Keratinocyte (primary cell): ENCODE results near the gene GPR107. TPM values are rescaled to one million over a fixed set of nuclear protein-coding genes. Genes with fewer than 3 reads are reported as not detected.

Experiments
- DNase-seq: peaks from one replicate; pipeline ENCODE4 v3.0.0-alpha.2; 2011; ENCODE audit warnings: low read depth, missing footprints, low spot score
- FAIRE-seq: peaks from 2 replicates; lab custom pipeline; 2011; peaks lifted over from hg19 to GRCh38; lab: Jason Lieb, UNC
- H2AFZ ChIP-seq: 2 replicates; pipeline ENCODE4 v1.6.0; 2012; ENCODE audit warnings: low read length, control low read depth, inconsistent platforms; ENCODE audit not compliant: control insufficient read depth
- H3K27ac ChIP-seq: 2 replicates; pipeline ENCODE4 v1.5.1; 2011; ENCODE audit warnings: low read length; ENCODE audit not compliant: control insufficient read depth, insufficient read depth
- H3K27me3 ChIP-seq: 3 replicates; pipeline ENCODE4 v1.6.0; 2011; ENCODE audit warnings: low read length; ENCODE audit not compliant: control insufficient read depth, insufficient read depth; ENCODE audit errors: extremely low read depth
- H3K36me3 ChIP-seq, 2 experiments: 2 replicates in 1 of 2; 3 replicates in 1 of 2; pipeline ENCODE4 v1.5.1; 2011; ENCODE audit warnings: low read length in 2 of 2, mild to moderate bottlenecking in 1 of 2; ENCODE audit not compliant: control insufficient read depth in 2 of 2, insufficient read depth in 2 of 2; ENCODE audit errors: extremely low read depth in 1 of 2
- H3K4me1 ChIP-seq: 3 replicates; pipeline ENCODE4 v1.5.1; 2011; ENCODE audit warnings: low read length; ENCODE audit not compliant: control insufficient read depth, insufficient read depth; ENCODE audit errors: extremely low read depth
- H3K4me2 ChIP-seq: 3 replicates; pipeline ENCODE4 v1.6.0; 2011; ENCODE audit warnings: low read depth, low read length; ENCODE audit not compliant: control insufficient read depth, insufficient read depth; ENCODE audit errors: extremely low read depth
- H3K4me3 ChIP-seq, 3 experiments: fragments of 200-600 bp in 1 of 3; sonication (generic) in 1 of 3; 2 replicates in 2 of 3; 3 replicates in 1 of 3; pipeline ENCODE4 v1.5.1; 2011 to 2016; ENCODE audit warnings: low read length in 3 of 3, mild to moderate bottlenecking in 3 of 3, control low read depth in 2 of 3, inconsistent platforms in 1 of 3, low read depth in 1 of 3, mixed read lengths in 1 of 3, mixed run types in 1 of 3, moderate library complexity in 1 of 3; ENCODE audit not compliant: control insufficient read depth in 2 of 3, insufficient read depth in 2 of 3; ENCODE audit errors: extremely low read depth in 1 of 3
- H3K79me2 ChIP-seq: 2 replicates; pipeline ENCODE4 v1.6.0; 2012; ENCODE audit warnings: low read length; ENCODE audit not compliant: control insufficient read depth, insufficient read depth
- H3K9ac ChIP-seq: 3 replicates; pipeline ENCODE4 v1.6.0; 2011; ENCODE audit warnings: low read length; ENCODE audit not compliant: control insufficient read depth, insufficient read depth; ENCODE audit errors: extremely low read depth
- H3K9me1 ChIP-seq: 3 replicates; pipeline ENCODE4 v1.6.0; 2011; ENCODE audit warnings: low read length; ENCODE audit not compliant: control insufficient read depth, insufficient read depth; ENCODE audit errors: extremely low read depth
- H3K9me3 ChIP-seq: 2 replicates; pipeline ENCODE4 v1.5.1; 2012; ENCODE audit warnings: low read depth, low read length; ENCODE audit not compliant: control insufficient read depth
- H4K20me1 ChIP-seq: 3 replicates; pipeline ENCODE4 v1.6.0; 2011; ENCODE audit warnings: low read length; ENCODE audit not compliant: control insufficient read depth, insufficient read depth; ENCODE audit errors: extremely low read depth
- CTCF ChIP-seq, 3 experiments: IDR thresholded peaks in 1 of 3; conservative IDR thresholded peaks in 1 of 3; optimal IDR thresholded peaks in 1 of 3; 2 replicates in 2 of 3; 3 replicates in 1 of 3; pipeline versions ENCODE3 to v1.5.1; 2011; ENCODE audit warnings: low read length in 3 of 3, mild to moderate bottlenecking in 3 of 3, moderate library complexity in 2 of 3, control low read depth in 1 of 3, inconsistent platforms in 1 of 3; ENCODE audit not compliant: insufficient read depth in 2 of 3; ENCODE audit errors: extremely low read depth in 1 of 3
- EZH2 ChIP-seq: IDR thresholded peaks from one replicate; pipeline ENCODE4 v1.6.1; 2012; ENCODE audit warnings: inconsistent platforms, mild to moderate bottlenecking, low read length, moderate library complexity
- dilution Hi-C: fragments of 300-500 bp; cut with MboI; formaldehyde crosslinking; loops from one replicate; pipeline ENCODE4 v1.7.0; 2020; ENCODE audit warnings: low sequenced_read_pairs; ENCODE audit not compliant: extremely low pct_ligation_motif_present
- polyA plus RNA-seq, 5 experiments: library from polyadenylated mRNA; depleted of rRNA in 3 of 5; stranded (reverse) in 3 of 5; stranded (forward) in 1 of 5; unstranded in 1 of 5; fragments of >200 nt; gene quantifications; 1 replicate in 1 of 5; 2 replicates in 3 of 5; 3 replicates in 1 of 5; pipeline versions ENCODE4 v1.2.1 to v1.2.3, GENCODE V29; 2011 to 2012; ENCODE audit warnings: missing spikeins in 2 of 5, low read depth in 1 of 5, low replicate concordance in 1 of 5

Gene GPR107
- polyA plus RNA-seq, 1 donor (not counting 4 experiments of a cell fraction or from before 2014, with no cell fraction given): 27.3 TPM

- Histone ChIP-seq H2AFZ (no peak overlapping the region), H3K9me3 (no peaks in the 10 kb centered on the region), H3K4me2 (no peak overlapping the region), H3K79me2 (no peaks in the 10 kb centered on the region), H3K36me3 (peaks cover 25 to 29% of the 10 kb centered on the region in 2 experiments), H3K27ac (no peak overlapping the region), H3K27me3 (no peaks in the 10 kb centered on the region), H3K4me1 (no peaks in the 10 kb centered on the region), H3K9me1 (no peaks in the 10 kb centered on the region), H3K4me3 (no peak overlapping the region), H3K9ac (no peak overlapping the region), H4K20me1 (no peaks in the 10 kb centered on the region)
- peak; percentile 92 for FAIRE-seq
- dilution Hi-C loops: no loop called here
- peak; percentile 71 to 89 (median 77) for TF ChIP-seq CTCF (optimal IDR thresholded peaks at IDR 0.05 in 1 of 3, IDR thresholded peaks at IDR 0.05 in 1 of 3, conservative IDR thresholded peaks at IDR 0.05 in 1 of 3; ENCODE audit: extremely low read depth in 1 of 3, insufficient read depth in 2 of 3, low read length in 3 of 3)
- no peak for TF ChIP-seq EZH2
- no peak for DNase-seq
These were observed 53.6 kb downstream of the GPR107 start for GRCh38 chr9:130107234-130107861.

- no peaks in the 10 kb centered on the region for H3K9me3 ChIP-seq
- no peak overlapping the region for H3K4me3 ChIP-seq
- no peak overlapping the region for H3K27ac ChIP-seq
- H3K36me3 ChIP-seq: peaks cover 25 to 26% of the 10 kb centered on the region in 2 experiments
- FAIRE-seq (no peak), DNase-seq (no peak)
- dilution Hi-C loops: no loop called here
- H4K20me1 ChIP-seq: no peaks in the 10 kb centered on the region
- no peaks in the 10 kb centered on the region for H3K9me1 ChIP-seq
- no peaks in the 10 kb centered on the region for H3K79me2 ChIP-seq
- no peak overlapping the region for H2AFZ ChIP-seq
- no peaks in the 10 kb centered on the region for H3K4me1 ChIP-seq
- H3K9ac ChIP-seq: no peak overlapping the region
- TF ChIP-seq CTCF (optimal IDR thresholded peaks at IDR 0.05 in 1 of 3, IDR thresholded peaks at IDR 0.05 in 1 of 3, conservative IDR thresholded peaks at IDR 0.05 in 1 of 3; ENCODE audit: extremely low read depth in 1 of 3, insufficient read depth in 2 of 3, low read length in 3 of 3) (no peak), EZH2 (no peak)
- H3K27me3 ChIP-seq: no peaks in the 10 kb centered on the region
- no peak overlapping the region for H3K4me2 ChIP-seq
These were observed 54.2 kb downstream of the GPR107 start for GRCh38 chr9:130107955-130108354.
